Measurements from ENCODE around the gene MTR.
A peak's percentile ranks its signal among the peaks of the same experiment; 100 is the strongest.

Gene MTR

GRCh38 chr1:236860101-236860500, 65.0 kb downstream of the MTR start:
- H3K27me3 ChIP-seq (ENCODE audit: control insufficient read depth in 1 of 2, insufficient read depth in 1 of 2, low read length in 2 of 2): no peaks in the 10 kb centered on the region
- no peak overlapping the region for H3K4ac ChIP-seq (ENCODE audit: low read depth in 1 of 2, low read length in 2 of 2)
- no peak overlapping the region for H2AK5ac ChIP-seq (ENCODE audit: low read length, severe bottlenecking)
- H3K23ac ChIP-seq (ENCODE audit: low read length in 2 of 2): no peak overlapping the region
- H3K18ac ChIP-seq (ENCODE audit: low read depth in 1 of 2, low read length in 2 of 2): no peak overlapping the region
- H3K9me3 ChIP-seq (ENCODE audit: control insufficient read depth, low read length): no peaks in the 10 kb centered on the region
- peak overlapping the region in 1 of 2 experiments; percentile 21 for H2BK12ac ChIP-seq (ENCODE audit: low read length in 2 of 2)
- H2BK5ac ChIP-seq (ENCODE audit: low read depth, low read length, poor library complexity, severe bottlenecking): no peak overlapping the region
- WGBS: 94% methylated on average over 4 of the region's 4 CpGs
- no peak overlapping the region for H3K4me2 ChIP-seq (ENCODE audit: low read length, poor library complexity, severe bottlenecking)
- peak; percentile 17 for DNase-seq
- peaks cover 7% of the 10 kb centered on the region for H3K79me1 ChIP-seq (replicated peaks; ENCODE audit: low read length, poor library complexity, severe bottlenecking)
- H2BK15ac ChIP-seq (ENCODE audit: low read depth, poor library complexity, severe bottlenecking): no peak overlapping the region
- H2AFZ ChIP-seq (ENCODE audit: low read depth, low read length): no peak overlapping the region
- peaks cover 5 to 65% of the 10 kb centered on the region in 2 experiments for H3K36me3 ChIP-seq (ENCODE audit: control insufficient read depth in 1 of 2, insufficient read depth in 2 of 2, low read depth in 1 of 2, low read length in 2 of 2)
- peak overlapping the region; percentile 61 for H4K91ac ChIP-seq (ENCODE audit: low read length)
- no peak overlapping the region for H3K9ac ChIP-seq (ENCODE audit: low read length)
- H2BK120ac ChIP-seq (ENCODE audit: low read depth, low read length): no peak overlapping the region
- H4K8ac ChIP-seq (ENCODE audit: low read length): no peak overlapping the region
- no peak overlapping the region for H3K4me3 ChIP-seq (ENCODE audit: insufficient read depth in 1 of 2, low read depth in 1 of 2, low read length in 2 of 2)
- H3K14ac ChIP-seq (ENCODE audit: low read length in 2 of 2): no peak overlapping the region
- H3K4me1 ChIP-seq (ENCODE audit: control insufficient read depth, insufficient read depth, low read depth, low read length): peaks cover 7% of the 10 kb centered on the region
- H3K27ac ChIP-seq (ENCODE audit: low read length, poor library complexity, severe bottlenecking): no peak overlapping the region

- H3K79me1 ChIP-seq (replicated peaks; ENCODE audit: low read length, poor library complexity, severe bottlenecking): peaks cover 7% of the 10 kb centered on the region
- H2BK12ac ChIP-seq (ENCODE audit: low read length in 2 of 2): no peak overlapping the region
- H2BK120ac ChIP-seq (ENCODE audit: low read depth, low read length): no peak overlapping the region
- H3K4me1 ChIP-seq (ENCODE audit: control insufficient read depth, insufficient read depth, low read depth, low read length): peaks cover 7% of the 10 kb centered on the region
- no peaks in the 10 kb centered on the region for H3K27me3 ChIP-seq (ENCODE audit: control insufficient read depth in 1 of 2, insufficient read depth in 1 of 2, low read length in 2 of 2)
- DNase-seq: no peak
- H3K4ac ChIP-seq (ENCODE audit: low read depth in 1 of 2, low read length in 2 of 2): no peak overlapping the region
- H3K9me3 ChIP-seq (ENCODE audit: control insufficient read depth, low read length): no peaks in the 10 kb centered on the region
- H3K14ac ChIP-seq (ENCODE audit: low read length in 2 of 2): no peak overlapping the region
- H2AK5ac ChIP-seq (ENCODE audit: low read length, severe bottlenecking): no peak overlapping the region
- no peak overlapping the region for H4K8ac ChIP-seq (ENCODE audit: low read length)
- no peak overlapping the region for H3K4me2 ChIP-seq (ENCODE audit: low read length, poor library complexity, severe bottlenecking)
- H2AFZ ChIP-seq (ENCODE audit: low read depth, low read length): no peak overlapping the region
- H2BK15ac ChIP-seq (ENCODE audit: low read depth, poor library complexity, severe bottlenecking): no peak overlapping the region
- no peak overlapping the region for H2BK5ac ChIP-seq (ENCODE audit: low read depth, low read length, poor library complexity, severe bottlenecking)
- H3K4me3 ChIP-seq (ENCODE audit: insufficient read depth in 1 of 2, low read depth in 1 of 2, low read length in 2 of 2): no peak overlapping the region
- WGBS: no CpG with 5 or more reads among the region's 1 CpG
- no peak overlapping the region for H3K9ac ChIP-seq (ENCODE audit: low read length)
- H3K27ac ChIP-seq (ENCODE audit: low read length, poor library complexity, severe bottlenecking): no peak overlapping the region
- peaks cover 5 to 67% of the 10 kb centered on the region in 2 experiments for H3K36me3 ChIP-seq (ENCODE audit: control insufficient read depth in 1 of 2, insufficient read depth in 2 of 2, low read depth in 1 of 2, low read length in 2 of 2)
- no peak overlapping the region for H3K23ac ChIP-seq (ENCODE audit: low read length in 2 of 2)
- H3K18ac ChIP-seq (ENCODE audit: low read depth in 1 of 2, low read length in 2 of 2): no peak overlapping the region
- H4K91ac ChIP-seq (ENCODE audit: low read length): no peak overlapping the region
These were observed 65.6 kb downstream of the MTR start for GRCh38 chr1:236860674-236861073.

- H3K18ac ChIP-seq (ENCODE audit: low read depth in 1 of 2, low read length in 2 of 2): no peak overlapping the region
- peak overlapping the region; percentile 74 for H3K27ac ChIP-seq (ENCODE audit: low read length, poor library complexity, severe bottlenecking)
- H3K36me3 ChIP-seq (ENCODE audit: control insufficient read depth in 1 of 2, insufficient read depth in 2 of 2, low read depth in 1 of 2, low read length in 2 of 2): peaks cover 5 to 69% of the 10 kb centered on the region in 2 experiments
- H3K79me1 ChIP-seq (replicated peaks; ENCODE audit: low read length, poor library complexity, severe bottlenecking): peaks cover 7% of the 10 kb centered on the region
- WGBS: 50% methylated on average over 1 of the region's 2 CpGs
- peak; percentile 75 for DNase-seq
- H2BK5ac ChIP-seq (ENCODE audit: low read depth, low read length, poor library complexity, severe bottlenecking): no peak overlapping the region
- H3K4ac ChIP-seq (ENCODE audit: low read depth in 1 of 2, low read length in 2 of 2): no peak overlapping the region
- no peak overlapping the region for H4K91ac ChIP-seq (ENCODE audit: low read length)
- H3K4me2 ChIP-seq (ENCODE audit: low read length, poor library complexity, severe bottlenecking): no peak overlapping the region
- no peak overlapping the region for H3K14ac ChIP-seq (ENCODE audit: low read length in 2 of 2)
- H2AK5ac ChIP-seq (ENCODE audit: low read length, severe bottlenecking): peak overlapping the region; percentile 43
- no peak overlapping the region for H2BK15ac ChIP-seq (ENCODE audit: low read depth, poor library complexity, severe bottlenecking)
- no peak overlapping the region for H4K8ac ChIP-seq (ENCODE audit: low read length)
- no peak overlapping the region for H2BK120ac ChIP-seq (ENCODE audit: low read depth, low read length)
- no peaks in the 10 kb centered on the region for H3K9me3 ChIP-seq (ENCODE audit: control insufficient read depth, low read length)
- no peak overlapping the region for H2BK12ac ChIP-seq (ENCODE audit: low read length in 2 of 2)
- H3K4me3 ChIP-seq (ENCODE audit: insufficient read depth in 1 of 2, low read depth in 1 of 2, low read length in 2 of 2): peak overlapping the region in 1 of 2 experiments; percentile 28
- H3K4me1 ChIP-seq (ENCODE audit: control insufficient read depth, insufficient read depth, low read depth, low read length): peaks cover 7% of the 10 kb centered on the region
- H3K23ac ChIP-seq (ENCODE audit: low read length in 2 of 2): no peak overlapping the region
- H3K9ac ChIP-seq (ENCODE audit: low read length): no peak overlapping the region
- H3K27me3 ChIP-seq (ENCODE audit: control insufficient read depth in 1 of 2, insufficient read depth in 1 of 2, low read length in 2 of 2): no peaks in the 10 kb centered on the region
- H2AFZ ChIP-seq (ENCODE audit: low read depth, low read length): no peak overlapping the region
These were observed 66.6 kb downstream of the MTR start for GRCh38 chr1:236861560-236862218.

GRCh38 chr1:236862219-236862591, 67.1 kb downstream of the MTR start:
- Histone ChIP-seq H3K14ac (ENCODE audit: low read length in 2 of 2) (no peak overlapping the region), H3K23ac (ENCODE audit: low read length in 2 of 2) (no peak overlapping the region), H2BK5ac (ENCODE audit: low read depth, low read length, poor library complexity, severe bottlenecking) (no peak overlapping the region), H4K91ac (ENCODE audit: low read length) (no peak overlapping the region), H3K4me2 (ENCODE audit: low read length, poor library complexity, severe bottlenecking) (no peak overlapping the region), H3K36me3 (ENCODE audit: control insufficient read depth in 1 of 2, insufficient read depth in 2 of 2, low read depth in 1 of 2, low read length in 2 of 2) (peaks cover 5 to 69% of the 10 kb centered on the region in 2 experiments), H3K4me3 (ENCODE audit: insufficient read depth in 1 of 2, low read depth in 1 of 2, low read length in 2 of 2) (peak overlapping the region in 1 of 2 experiments; percentile 28), H3K27ac (ENCODE audit: low read length, poor library complexity, severe bottlenecking) (peak overlapping the region; percentile 74), H3K9me3 (ENCODE audit: control insufficient read depth, low read length) (no peaks in the 10 kb centered on the region), H3K18ac (ENCODE audit: low read depth in 1 of 2, low read length in 2 of 2) (no peak overlapping the region), H2BK120ac (ENCODE audit: low read depth, low read length) (no peak overlapping the region), H2BK12ac (ENCODE audit: low read length in 2 of 2) (no peak overlapping the region), H3K27me3 (ENCODE audit: control insufficient read depth in 1 of 2, insufficient read depth in 1 of 2, low read length in 2 of 2) (no peaks in the 10 kb centered on the region), H3K4me1 (ENCODE audit: control insufficient read depth, insufficient read depth, low read depth, low read length) (peaks cover 7% of the 10 kb centered on the region), H4K8ac (ENCODE audit: low read length) (no peak overlapping the region), H3K79me1 (replicated peaks; ENCODE audit: low read length, poor library complexity, severe bottlenecking) (peaks cover 7% of the 10 kb centered on the region), H3K9ac (ENCODE audit: low read length) (no peak overlapping the region), H2AK5ac (ENCODE audit: low read length, severe bottlenecking) (peak overlapping the region; percentile 43), H2BK15ac (ENCODE audit: low read depth, poor library complexity, severe bottlenecking) (no peak overlapping the region), H3K4ac (ENCODE audit: low read depth in 1 of 2, low read length in 2 of 2) (no peak overlapping the region), H2AFZ (ENCODE audit: low read depth, low read length) (no peak overlapping the region)
- WGBS: 93% methylated on average over 2 of the region's 4 CpGs
- no peak for DNase-seq

All from mesenchymal stem cell (in vitro differentiated cells and primary cell).